K562 (cell line): ENCODE measurements around the gene NMUR1. TPM values are rescaled to one million over a fixed set of nuclear protein-coding genes. Genes with fewer than 3 reads are reported as not detected.

Experiments
- ATF1 ChIP-seq, 2 experiments: fragments of 450-650 bp in 1 of 2; IDR thresholded peaks; 2 replicates each; pipeline ENCODE4 v1.6.1; 2016; ENCODE audit warnings: missing compliant biosample characterization in 1 of 2, missing genetic modification characterization in 1 of 2
- BRD4 ChIP-seq: fragments of 200-600 bp; sonication (generic); IDR thresholded peaks from 2 replicates; pipeline ENCODE4 v1.6.1; 2017; ENCODE audit warnings: inconsistent platforms
- CEBPG ChIP-seq, 3 experiments: fragments of 200-800 bp in 1 of 3; sonication (Bioruptor generic) in 1 of 3; sonication (generic) in 1 of 3; formaldehyde crosslinking in 1 of 3; IDR thresholded peaks in 2 of 3; conservative IDR thresholded peaks in 1 of 3; 2 replicates each; pipeline versions ENCODE4 v1.6.1 to v1.8.0; 2016 to 2022; ENCODE audit warnings: missing compliant biosample characterization in 2 of 3, missing genetic modification characterization in 2 of 3, mild to moderate bottlenecking in 1 of 3, missing genetic modification reagents in 1 of 3
- DPF2 ChIP-seq: fragments of 450-650 bp; IDR thresholded peaks from 2 replicates; pipeline ENCODE4 v1.6.1; 2016
- ERF ChIP-seq: fragments of 450-650 bp; formaldehyde crosslinking; IDR thresholded peaks from 2 replicates; pipeline ENCODE4 v1.4.0; 2020; ENCODE audit warnings: mild to moderate bottlenecking, mixed read lengths
- GATAD2B ChIP-seq: fragments of 450-650 bp; IDR thresholded peaks from 2 replicates; pipeline ENCODE4 v1.6.1; 2017; ENCODE audit warnings: mild to moderate bottlenecking, borderline replicate concordance
- OTX1 ChIP-seq: fragments of 450-650 bp; formaldehyde crosslinking; IDR thresholded peaks from 2 replicates; pipeline ENCODE4 v1.4.0; 2022; ENCODE audit warnings: mild to moderate bottlenecking
- POLR2H ChIP-seq: IDR thresholded peaks from 2 replicates; pipeline ENCODE4 v1.6.1; 2016; ENCODE audit warnings: missing genetic modification characterization, low read depth, mild to moderate bottlenecking, control low read depth, missing compliant biosample characterization, moderate library complexity
- POU5F1 ChIP-seq: fragments of 150-350 bp; IDR thresholded peaks from 2 replicates; pipeline ENCODE4 v1.6.1; 2014; ENCODE audit warnings: borderline replicate concordance, low read length, low read depth, mild to moderate bottlenecking; ENCODE audit not compliant: partially characterized antibody
- RHOXF2B ChIP-seq: fragments of 250-450 bp; sonication (Bioruptor Pico); conservative IDR thresholded peaks from 2 replicates; pipeline ENCODE4 v1.5.1; 2021
- SMARCA4 ChIP-seq: fragments of 450-650 bp; IDR thresholded peaks from 2 replicates; pipeline ENCODE4 v1.6.1; 2016
- SMARCE1 ChIP-seq: fragments of 450-650 bp; IDR thresholded peaks from 2 replicates; pipeline ENCODE4 v1.7.1; 2016; ENCODE audit warnings: mild to moderate bottlenecking
- TAF7 ChIP-seq: fragments of 450-650 bp; IDR thresholded peaks from 2 replicates; pipeline ENCODE4 v1.6.1; 2016; ENCODE audit warnings: missing genetic modification characterization, missing compliant biosample characterization
- U2AF1 ChIP-seq: fragments of 200-400 bp; formaldehyde crosslinking; optimal IDR thresholded peaks from 2 replicates; pipeline ENCODE3; 2017; ENCODE audit warnings: mild to moderate bottlenecking, low read depth, low read length, moderate library complexity
- ZKSCAN8 ChIP-seq: fragments of 200-800 bp; sonication (Bioruptor generic); IDR thresholded peaks from 2 replicates; pipeline ENCODE4 v1.6.1; 2016; ENCODE audit warnings: missing genetic modification characterization, missing compliant biosample characterization
- polyA plus RNA-seq, 8 experiments: library from polyadenylated mRNA; depleted of rRNA in 4 of 8; stranded (reverse) in 5 of 8; unstranded in 3 of 8; fragments of >200 nt; fragmentation: Nextera tagmentation in 2 of 8; fragmentation: Illumina TruSeq in 1 of 8; extraction: Ambion mirVana in 2 of 8; extraction: Trizol in 1 of 8; gene quantifications; 2 replicates each; pipeline versions ENCODE4 v1.2.1 to v1.2.3, GENCODE V29; 2011 to 2014; ENCODE audit warnings: inconsistent platforms in 1 of 8, missing spikeins in 1 of 8
- total RNA-seq, 7 experiments: library from RNA; depleted of rRNA in 6 of 7; stranded (reverse); fragments of >200 nt in 6 of 7; fragmentation: Illumina TruSeq in 2 of 7; extraction: Trizol in 2 of 7; gene quantifications; 2 replicates each; pipeline versions ENCODE4 v1.2.1 to v1.2.3, GENCODE V29; 2011 to 2021; ENCODE audit warnings: low replicate concordance in 1 of 7
- TF ChIP-seq, protein P1 (sequence below), 2 experiments: fragments of 200-800 bp in 1 of 2; sonication (Bioruptor generic) in 1 of 2; sonication (generic) in 1 of 2; formaldehyde crosslinking in 1 of 2; IDR thresholded peaks in 1 of 2; conservative IDR thresholded peaks in 1 of 2; 2 replicates each; pipeline versions ENCODE4 v1.5.0 to v1.6.1; 2016 to 2020; ENCODE audit warnings: missing compliant biosample characterization in 1 of 2, missing genetic modification characterization in 1 of 2, missing genetic modification reagents in 1 of 2
- TF ChIP-seq, protein P2 (sequence below): fragments of 450-650 bp; IDR thresholded peaks from 2 replicates; pipeline ENCODE4 v1.6.1; 2017; ENCODE audit warnings: antibody characterized with exemption, mild to moderate bottlenecking

NMUR1 gene
- total and polyA plus RNA-seq, 9 of the 15 experiments (the other 6 are each of a cell fraction or from before 2014, with no cell fraction given), result 0.01 to 0.27 (median 0.15) TPM

DNA sequence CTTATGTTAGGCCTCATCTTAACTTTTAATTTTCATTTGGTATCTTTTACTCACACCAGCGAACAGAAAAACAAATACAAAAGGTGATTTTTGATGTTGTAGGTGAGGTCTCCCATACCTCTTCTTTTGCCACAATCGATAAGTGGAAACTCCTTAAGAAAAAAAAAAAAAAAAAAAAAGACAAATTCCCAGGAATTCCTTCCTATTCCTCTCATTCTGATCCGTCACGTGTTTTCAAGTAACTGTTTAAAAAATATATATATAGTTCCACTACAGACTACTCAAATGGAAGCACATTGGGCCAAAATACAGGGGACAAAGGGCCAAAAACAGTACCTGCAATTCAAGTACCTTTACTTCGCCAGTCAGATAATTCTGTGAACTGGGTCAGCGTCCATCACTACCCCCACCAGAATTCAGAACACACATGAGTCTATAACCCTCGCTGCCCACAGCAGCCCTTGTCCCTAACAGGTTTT, 16.5 kb downstream of the NMUR1 start (continued):
- TF ChIP-seq BRD4, result 0 out of 2 replicates have a peak, but pooled peaks have one; percentile 13
- TF ChIP-seq TAF7 (tag), result 0 out of 2 replicates have a peak, but pooled peaks have one; percentile 43
- TF ChIP-seq RHOXF2B (CRISPR knock-in tag), result 0 out of 2 replicates have a peak, but pooled peaks have one; percentile 13
- TF ChIP-seq SMARCA4, result peak; percentile 20; the same call in 1 of the 2 replicates
- TF ChIP-seq POLR2H (tag), result peak; percentile 42; the same call in 1 of the 2 replicates
- no peak for TF ChIP-seq U2AF1
- TF ChIP-seq OTX1 (CRISPR knock-in tag), result 0 out of 2 replicates have a peak, but pooled peaks have one; percentile 59
- peak; percentile 43; the same call in 1 of the 2 replicates for TF ChIP-seq DPF2
- no peak for TF ChIP-seq ATF1 (CRISPR knock-in tag; IDR thresholded peaks at IDR 0.05)
- TF ChIP-seq ATF1 (tag; IDR thresholded peaks at IDR 0.05), result no peak
- TF ChIP-seq, protein P1, sequence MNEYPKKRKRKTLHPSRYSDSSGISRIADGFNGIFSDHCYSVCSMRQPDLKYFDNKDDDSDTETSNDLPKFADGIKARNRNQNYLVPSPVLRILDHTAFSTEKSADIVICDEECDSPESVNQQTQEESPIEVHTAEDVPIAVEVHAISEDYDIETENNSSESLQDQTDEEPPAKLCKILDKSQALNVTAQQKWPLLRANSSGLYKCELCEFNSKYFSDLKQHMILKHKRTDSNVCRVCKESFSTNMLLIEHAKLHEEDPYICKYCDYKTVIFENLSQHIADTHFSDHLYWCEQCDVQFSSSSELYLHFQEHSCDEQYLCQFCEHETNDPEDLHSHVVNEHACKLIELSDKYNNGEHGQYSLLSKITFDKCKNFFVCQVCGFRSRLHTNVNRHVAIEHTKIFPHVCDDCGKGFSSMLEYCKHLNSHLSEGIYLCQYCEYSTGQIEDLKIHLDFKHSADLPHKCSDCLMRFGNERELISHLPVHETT (CRISPR knock-in tag; conservative IDR thresholded peaks at IDR 0.05 in 1 of 2, IDR thresholded peaks at IDR 0.05 in 1 of 2), result peak in 1 of 2 experiments; percentile 26; a peak in 1 of 4 replicates
- no peak for TF ChIP-seq CEBPG (CRISPR knock-in tag; IDR thresholded peaks at IDR 0.05)
- no peak for TF ChIP-seq CEBPG (tag; conservative IDR thresholded peaks at IDR 0.05 in 1 of 2, IDR thresholded peaks at IDR 0.05 in 1 of 2)
- TF ChIP-seq, protein P2, sequence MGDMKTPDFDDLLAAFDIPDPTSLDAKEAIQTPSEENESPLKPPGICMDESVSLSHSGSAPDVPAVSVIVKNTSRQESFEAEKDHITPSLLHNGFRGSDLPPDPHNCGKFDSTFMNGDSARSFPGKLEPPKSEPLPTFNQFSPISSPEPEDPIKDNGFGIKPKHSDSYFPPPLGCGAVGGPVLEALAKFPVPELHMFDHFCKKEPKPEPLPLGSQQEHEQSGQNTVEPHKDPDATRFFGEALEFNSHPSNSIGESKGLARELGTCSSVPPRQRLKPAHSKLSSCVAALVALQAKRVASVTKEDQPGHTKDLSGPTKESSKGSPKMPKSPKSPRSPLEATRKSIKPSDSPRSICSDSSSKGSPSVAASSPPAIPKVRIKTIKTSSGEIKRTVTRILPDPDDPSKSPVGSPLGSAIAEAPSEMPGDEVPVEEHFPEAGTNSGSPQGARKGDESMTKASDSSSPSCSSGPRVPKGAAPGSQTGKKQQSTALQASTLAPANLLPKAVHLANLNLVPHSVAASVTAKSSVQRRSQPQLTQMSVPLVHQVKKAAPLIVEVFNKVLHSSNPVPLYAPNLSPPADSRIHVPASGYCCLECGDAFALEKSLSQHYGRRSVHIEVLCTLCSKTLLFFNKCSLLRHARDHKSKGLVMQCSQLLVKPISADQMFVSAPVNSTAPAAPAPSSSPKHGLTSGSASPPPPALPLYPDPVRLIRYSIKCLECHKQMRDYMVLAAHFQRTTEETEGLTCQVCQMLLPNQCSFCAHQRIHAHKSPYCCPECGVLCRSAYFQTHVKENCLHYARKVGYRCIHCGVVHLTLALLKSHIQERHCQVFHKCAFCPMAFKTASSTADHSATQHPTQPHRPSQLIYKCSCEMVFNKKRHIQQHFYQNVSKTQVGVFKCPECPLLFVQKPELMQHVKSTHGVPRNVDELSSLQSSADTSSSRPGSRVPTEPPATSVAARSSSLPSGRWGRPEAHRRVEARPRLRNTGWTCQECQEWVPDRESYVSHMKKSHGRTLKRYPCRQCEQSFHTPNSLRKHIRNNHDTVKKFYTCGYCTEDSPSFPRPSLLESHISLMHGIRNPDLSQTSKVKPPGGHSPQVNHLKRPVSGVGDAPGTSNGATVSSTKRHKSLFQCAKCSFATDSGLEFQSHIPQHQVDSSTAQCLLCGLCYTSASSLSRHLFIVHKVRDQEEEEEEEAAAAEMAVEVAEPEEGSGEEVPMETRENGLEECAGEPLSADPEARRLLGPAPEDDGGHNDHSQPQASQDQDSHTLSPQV, result 0 out of 2 replicates have a peak, but pooled peaks have one; percentile 0
- 0 out of 2 replicates have a peak, but pooled peaks have one; percentile 24 for TF ChIP-seq GATAD2B
- no peak for TF ChIP-seq POU5F1
- no peak for TF ChIP-seq ZKSCAN8 (CRISPR knock-in tag)
- 0 out of 2 replicates have a peak, but pooled peaks have one; percentile 10 for TF ChIP-seq SMARCE1
- TF ChIP-seq ERF (CRISPR knock-in tag), result 0 out of 2 replicates have a peak, but pooled peaks have one; percentile 62
- TF ChIP-seq, all 486 proteins: peak for 13
